Measurements from ENCODE around the gene COPB1. TPM values are rescaled to one million over a fixed set of nuclear protein-coding genes. Genes with fewer than 3 reads are reported as not detected.

Gene COPB1
- total RNA-seq, 1 experiment from 2014 or later: 120 TPM

DNA sequence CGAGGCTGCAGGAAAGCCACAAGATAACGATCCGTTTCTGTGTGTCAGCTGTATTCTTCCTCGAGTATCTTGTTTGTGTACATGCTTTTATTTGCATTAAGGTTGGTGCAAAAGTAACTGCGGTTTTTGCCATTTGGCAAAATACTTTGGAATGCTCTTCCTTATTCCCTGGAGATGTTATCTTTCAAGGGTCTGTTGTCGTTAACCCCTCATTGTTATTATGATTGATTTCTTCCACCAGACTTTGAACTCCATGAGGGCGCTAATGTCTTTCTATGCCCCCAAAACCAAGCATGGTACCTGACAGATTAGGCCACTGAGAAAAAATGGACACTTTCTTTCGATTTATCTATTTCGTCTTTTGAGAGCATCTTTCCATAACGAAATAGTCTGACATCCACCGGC lies 21.1 kb upstream of the COPB1 start:
- Histone ChIP-seq H3K4me2 (ENCODE audit: low read depth, low read length, poor library complexity, severe bottlenecking) (peak overlapping the region; percentile 100), H3K9ac (ENCODE audit: low read length) (peak overlapping the region; percentile 88), H3K27me3 (ENCODE audit: low read length) (no peaks in the 10 kb centered on the region), H3K27ac (ENCODE audit: low read length) (0 out of 2 replicates have a peak overlapping the region, but pooled peaks have one; percentile 41), H3K4me1 (ENCODE audit: low read length) (peaks cover 19% of the 10 kb centered on the region), H3K4me3 (ENCODE audit: low read length) (peak overlapping the region; percentile 95), H3K36me3 (ENCODE audit: insufficient read depth, low read length) (peaks cover 15% of the 10 kb centered on the region; the same call in 1 of the 2 replicates), H3K9me2 (replicated peaks; ENCODE audit: insufficient read depth, low read length) (no peaks in the 10 kb centered on the region), H2AFZ (ENCODE audit: low read length) (peak overlapping the region; percentile 100), H3K9me3 (ENCODE audit: low read length) (no peaks in the 10 kb centered on the region), H3K79me2 (ENCODE audit: low read length) (peaks cover 35% of the 10 kb centered on the region), H4K20me1 (ENCODE audit: insufficient read depth, low read depth, low read length) (peaks cover 12% of the 10 kb centered on the region; the same call in 1 of the 2 replicates)
- peak; percentile 42 for DNase-seq

DNA sequence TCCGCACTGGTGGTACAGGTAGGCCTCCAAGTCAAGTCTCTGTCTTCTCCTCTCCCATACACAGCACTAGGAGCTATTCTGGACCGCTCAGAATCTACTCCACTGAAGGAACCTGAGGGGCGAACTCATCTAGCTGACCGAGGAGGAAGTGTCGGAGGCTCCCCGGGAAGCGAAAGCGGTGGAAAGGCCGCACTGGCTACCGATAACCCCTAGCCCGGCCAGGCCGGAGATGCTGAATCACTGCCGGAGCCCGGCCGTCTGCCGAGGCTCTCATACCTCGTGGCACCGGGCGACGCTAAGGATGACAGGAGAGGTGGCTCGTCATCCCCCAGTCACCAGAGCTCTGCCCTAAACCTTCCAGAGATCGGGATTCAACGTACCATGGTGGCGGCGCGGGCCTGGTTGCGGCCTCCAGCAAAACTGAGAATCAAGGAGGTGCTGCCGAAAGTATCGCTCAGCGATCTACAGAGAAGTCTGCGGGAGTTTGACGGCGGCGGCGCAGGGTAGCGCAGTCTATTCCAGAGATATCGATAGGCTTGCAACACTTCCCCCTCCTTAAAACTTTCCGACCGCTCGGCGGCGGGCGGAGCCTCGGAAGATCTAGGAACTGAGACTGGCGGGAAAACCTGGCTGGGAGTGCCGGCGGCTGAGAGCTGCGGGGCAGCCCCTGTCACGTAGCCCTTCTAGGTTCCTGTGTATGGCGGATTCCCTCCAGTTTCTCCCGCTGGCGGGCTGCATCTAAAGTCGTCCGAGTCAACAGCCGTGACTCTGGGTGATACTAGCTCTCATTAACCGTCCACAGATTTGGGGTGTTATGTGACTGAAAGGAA lies 20.5 kb upstream of the COPB1 start, which contains the start of gene PSMA1:
Gene PSMA1, minus strand, starts transcription at position 470 of the 830 bp plus-strand sequence. Its CDS starts 87 bp downstream, at position 383.
- DNase-seq: peak; percentile 96
- Histone ChIP-seq H3K9me2 (replicated peaks; ENCODE audit: insufficient read depth, low read length) (no peaks in the 10 kb centered on the region), H3K4me1 (ENCODE audit: low read length) (peaks cover 19% of the 10 kb centered on the region), H3K27me3 (ENCODE audit: low read length) (no peaks in the 10 kb centered on the region), H3K79me2 (ENCODE audit: low read length) (peaks cover 35% of the 10 kb centered on the region), H3K4me3 (ENCODE audit: low read length) (peak within 1 kb of the TSS; percentile 95), H4K20me1 (ENCODE audit: insufficient read depth, low read depth, low read length) (peaks cover 12% of the 10 kb centered on the region; the same call in 1 of the 2 replicates), H3K27ac (ENCODE audit: low read length) (peak within 1 kb of the TSS; percentile 69), H2AFZ (ENCODE audit: low read length) (peak within 1 kb of the TSS; percentile 100), H3K36me3 (ENCODE audit: insufficient read depth, low read length) (peaks cover 15% of the 10 kb centered on the region; the same call in 1 of the 2 replicates), H3K9me3 (ENCODE audit: low read length) (no peaks in the 10 kb centered on the region), H3K9ac (ENCODE audit: low read length) (peak within 1 kb of the TSS; percentile 88), H3K4me2 (ENCODE audit: low read depth, low read length, poor library complexity, severe bottlenecking) (peak within 1 kb of the TSS; percentile 100)

DNA sequence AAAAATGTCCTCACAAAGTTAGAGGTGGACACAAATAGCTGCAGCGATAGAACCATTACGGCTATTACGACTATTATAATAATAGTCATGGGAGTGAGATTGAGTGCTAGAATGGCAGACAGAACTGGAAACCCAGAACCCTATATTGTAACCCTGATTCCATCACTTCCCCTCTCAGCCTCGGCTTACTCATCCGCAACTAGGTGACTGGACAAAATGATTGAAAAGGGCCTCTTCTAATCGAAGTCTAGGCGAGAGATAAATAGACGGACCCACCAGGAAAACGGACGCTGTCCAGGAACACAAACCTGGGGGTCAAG lies 19.9 kb upstream of the COPB1 start:
- Histone ChIP-seq H3K36me3 (ENCODE audit: insufficient read depth, low read length) (peaks cover 21% of the 10 kb centered on the region; the same call in 1 of the 2 replicates), H3K27ac (ENCODE audit: low read length) (peak overlapping the region; percentile 69), H3K27me3 (ENCODE audit: low read length) (no peaks in the 10 kb centered on the region), H3K4me3 (ENCODE audit: low read length) (peak overlapping the region; percentile 95), H3K9ac (ENCODE audit: low read length) (peak overlapping the region; percentile 88), H2AFZ (ENCODE audit: low read length) (peak overlapping the region; percentile 100; the same call in 1 of the 2 replicates), H3K9me2 (replicated peaks; ENCODE audit: insufficient read depth, low read length) (no peaks in the 10 kb centered on the region), H3K9me3 (ENCODE audit: low read length) (no peaks in the 10 kb centered on the region), H3K79me2 (ENCODE audit: low read length) (peaks cover 40% of the 10 kb centered on the region), H4K20me1 (ENCODE audit: insufficient read depth, low read depth, low read length) (peaks cover 12% of the 10 kb centered on the region; the same call in 1 of the 2 replicates), H3K4me1 (ENCODE audit: low read length) (peaks cover 19% of the 10 kb centered on the region), H3K4me2 (ENCODE audit: low read depth, low read length, poor library complexity, severe bottlenecking) (peak overlapping the region; percentile 100)
- no peak for DNase-seq

DNA sequence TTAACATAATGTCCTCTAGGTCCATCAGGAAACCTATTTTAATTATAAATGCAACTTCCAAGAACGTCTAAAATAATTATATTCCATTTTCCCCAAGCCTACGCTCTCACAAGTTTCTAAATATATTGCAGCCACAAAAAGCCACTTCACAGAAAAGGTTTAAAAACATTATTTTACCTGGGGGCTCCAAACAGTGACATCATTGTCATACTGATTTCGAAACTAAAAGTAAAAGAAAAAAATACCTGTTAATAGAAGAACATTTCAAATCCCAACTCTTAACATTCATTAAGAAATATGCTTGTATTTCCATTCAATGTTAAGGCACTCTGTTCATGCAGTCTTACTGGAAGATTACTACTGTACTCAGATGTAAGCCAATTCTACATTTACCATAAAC lies 19.2 kb upstream of the COPB1 start:
- Histone ChIP-seq H3K27ac (ENCODE audit: low read length) (no peak overlapping the region), H3K79me2 (ENCODE audit: low read length) (peaks cover 46% of the 10 kb centered on the region), H3K27me3 (ENCODE audit: low read length) (no peaks in the 10 kb centered on the region), H3K4me3 (ENCODE audit: low read length) (peak overlapping the region; percentile 95), H3K9ac (ENCODE audit: low read length) (peak overlapping the region; percentile 88), H4K20me1 (ENCODE audit: insufficient read depth, low read depth, low read length) (peaks cover 12% of the 10 kb centered on the region; the same call in 1 of the 2 replicates), H3K9me3 (ENCODE audit: low read length) (no peaks in the 10 kb centered on the region), H3K36me3 (ENCODE audit: insufficient read depth, low read length) (peaks cover 29% of the 10 kb centered on the region; the same call in 1 of the 2 replicates), H3K9me2 (replicated peaks; ENCODE audit: insufficient read depth, low read length) (no peaks in the 10 kb centered on the region), H3K4me1 (ENCODE audit: low read length) (peaks cover 19% of the 10 kb centered on the region), H2AFZ (ENCODE audit: low read length) (no peak overlapping the region), H3K4me2 (ENCODE audit: low read depth, low read length, poor library complexity, severe bottlenecking) (peak overlapping the region; percentile 100)
- no peak for DNase-seq

DNA sequence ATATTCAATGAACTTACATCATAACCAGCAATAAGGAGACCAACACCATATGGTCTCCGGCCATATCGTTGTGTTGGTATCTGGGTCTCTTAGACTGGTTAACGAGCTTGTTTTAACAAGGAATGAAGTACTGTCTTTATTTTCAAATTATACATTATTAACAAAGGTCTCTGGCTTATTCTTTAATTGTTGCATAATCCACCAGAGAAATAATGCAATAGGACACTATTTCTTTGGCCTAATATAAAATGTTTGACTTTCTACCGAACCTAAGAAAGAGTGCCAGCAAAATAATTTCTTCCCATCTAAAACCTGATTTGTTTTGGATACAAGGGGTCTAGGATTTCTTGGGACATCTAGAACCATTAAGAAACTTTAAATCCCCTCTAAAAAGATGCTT lies 14.2 kb upstream of the COPB1 start:
- H4K20me1 ChIP-seq (ENCODE audit: insufficient read depth, low read depth, low read length): 0 out of 2 replicates have a peak, but pooled peaks cover 4% of the 10 kb centered on the region
- no peak overlapping the region for H3K4me3 ChIP-seq (ENCODE audit: low read length)
- no peaks in the 10 kb centered on the region for H3K9me3 ChIP-seq (ENCODE audit: low read length)
- no peak overlapping the region for H3K27ac ChIP-seq (ENCODE audit: low read length)
- no peak overlapping the region for H3K4me2 ChIP-seq (ENCODE audit: low read depth, low read length, poor library complexity, severe bottlenecking)
- peaks cover 48% of the 10 kb centered on the region for H3K79me2 ChIP-seq (ENCODE audit: low read length)
- peaks cover 67% of the 10 kb centered on the region for H3K36me3 ChIP-seq (ENCODE audit: insufficient read depth, low read length)
- H3K4me1 ChIP-seq (ENCODE audit: low read length): peaks cover 8% of the 10 kb centered on the region
- H2AFZ ChIP-seq (ENCODE audit: low read length): no peak overlapping the region
- no peak for DNase-seq
- H3K9me2 ChIP-seq (replicated peaks; ENCODE audit: insufficient read depth, low read length): no peaks in the 10 kb centered on the region
- H3K27me3 ChIP-seq (ENCODE audit: low read length): no peaks in the 10 kb centered on the region
- H3K9ac ChIP-seq (ENCODE audit: low read length): no peak overlapping the region

DNA sequence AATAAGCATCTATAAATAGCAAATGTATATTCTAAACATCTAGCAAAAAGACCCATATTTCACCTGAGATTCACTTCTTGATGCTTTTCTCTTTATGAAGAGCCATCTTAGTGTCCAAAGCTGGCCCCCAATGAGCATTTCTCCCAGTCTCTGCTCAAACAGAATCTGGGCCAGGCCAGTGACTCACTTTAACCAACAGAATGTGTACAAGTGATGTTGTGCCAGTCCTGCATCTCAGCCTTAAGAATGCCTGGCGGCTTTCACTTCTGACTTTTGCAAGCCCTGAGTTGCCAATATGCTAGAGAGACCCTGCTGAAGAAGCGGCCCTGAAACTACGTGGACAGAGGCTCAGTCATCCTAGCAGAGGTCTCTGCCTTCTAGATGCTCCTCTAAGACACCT lies 6.9 kb upstream of the COPB1 start:
- DNase-seq: no peak
- no peak overlapping the region for H3K4me3 ChIP-seq (ENCODE audit: low read length)
- no peaks in the 10 kb centered on the region for H3K9me3 ChIP-seq (ENCODE audit: low read length)
- no peak overlapping the region for H2AFZ ChIP-seq (ENCODE audit: low read length)
- H3K27ac ChIP-seq (ENCODE audit: low read length): no peak overlapping the region
- peaks cover 15% of the 10 kb centered on the region for H3K4me1 ChIP-seq (ENCODE audit: low read length)
- no peaks in the 10 kb centered on the region for H3K27me3 ChIP-seq (ENCODE audit: low read length)
- no peaks in the 10 kb centered on the region for H3K9me2 ChIP-seq (replicated peaks; ENCODE audit: insufficient read depth, low read length)
- H3K79me2 ChIP-seq (ENCODE audit: low read length): 0 out of 2 replicates have a peak, but pooled peaks cover 1% of the 10 kb centered on the region
- H3K4me2 ChIP-seq (ENCODE audit: low read depth, low read length, poor library complexity, severe bottlenecking): no peak overlapping the region
- H3K9ac ChIP-seq (ENCODE audit: low read length): no peak overlapping the region
- H4K20me1 ChIP-seq (ENCODE audit: insufficient read depth, low read depth, low read length): no peaks in the 10 kb centered on the region
- H3K36me3 ChIP-seq (ENCODE audit: insufficient read depth, low read length): peaks cover 63% of the 10 kb centered on the region

DNA sequence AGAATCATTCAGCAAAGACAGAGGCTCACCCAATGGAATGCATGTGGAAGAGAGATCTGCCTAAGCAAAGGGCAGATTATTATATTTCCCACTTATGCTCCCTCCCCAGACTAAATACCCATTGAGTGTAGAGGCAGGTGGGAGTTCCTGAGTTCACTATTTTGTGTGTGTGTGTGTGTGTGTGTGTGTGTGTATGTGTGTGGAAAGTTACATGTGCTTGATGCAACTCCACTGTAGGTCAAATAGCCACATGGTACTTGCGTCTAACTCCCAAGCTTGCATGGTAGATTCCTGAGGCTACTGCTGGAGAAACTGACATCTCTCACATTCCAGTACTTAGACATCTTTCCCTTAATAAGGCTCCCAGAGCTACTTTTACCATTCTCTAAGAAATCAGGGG lies 3.4 kb upstream of the COPB1 start:
- Histone ChIP-seq H3K9me3 (ENCODE audit: low read length) (no peaks in the 10 kb centered on the region), H3K4me3 (ENCODE audit: low read length) (no peak overlapping the region), H2AFZ (ENCODE audit: low read length) (no peak overlapping the region), H3K4me2 (ENCODE audit: low read depth, low read length, poor library complexity, severe bottlenecking) (no peak overlapping the region), H3K27me3 (ENCODE audit: low read length) (no peaks in the 10 kb centered on the region), H3K9ac (ENCODE audit: low read length) (no peak overlapping the region), H3K79me2 (ENCODE audit: low read length) (peaks cover 14% of the 10 kb centered on the region), H3K4me1 (ENCODE audit: low read length) (peaks cover 42% of the 10 kb centered on the region), H3K9me2 (replicated peaks; ENCODE audit: insufficient read depth, low read length) (no peaks in the 10 kb centered on the region), H4K20me1 (ENCODE audit: insufficient read depth, low read depth, low read length) (peaks cover 6% of the 10 kb centered on the region; the same call in 1 of the 2 replicates), H3K27ac (ENCODE audit: low read length) (no peak overlapping the region), H3K36me3 (ENCODE audit: insufficient read depth, low read length) (peaks cover 39% of the 10 kb centered on the region)
- DNase-seq: peak; percentile 36

DNA sequence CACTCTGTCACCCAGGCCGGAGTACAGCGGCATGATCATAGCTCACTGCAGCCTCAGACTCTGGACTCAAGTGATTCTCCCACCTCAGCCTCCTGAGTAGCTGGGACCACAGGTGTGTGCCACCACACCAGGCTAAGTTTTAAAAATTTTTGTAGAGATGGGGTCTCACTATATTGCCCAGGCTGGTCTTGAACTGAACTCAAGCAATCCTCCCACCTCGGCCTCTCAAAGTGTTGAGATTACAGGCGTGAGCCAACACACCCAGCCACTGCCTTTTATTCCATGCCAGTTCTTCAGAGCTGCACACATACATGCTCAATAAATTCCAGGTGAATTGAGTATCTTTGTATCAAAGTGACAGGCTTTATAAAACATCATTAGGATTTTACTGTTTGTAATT lies 2.4 kb upstream of the COPB1 start:
- Histone ChIP-seq H3K4me3 (ENCODE audit: low read length) (no peak overlapping the region), H3K36me3 (ENCODE audit: insufficient read depth, low read length) (peaks cover 41% of the 10 kb centered on the region), H3K9me3 (ENCODE audit: low read length) (no peaks in the 10 kb centered on the region), H3K27me3 (ENCODE audit: low read length) (no peaks in the 10 kb centered on the region), H3K9ac (ENCODE audit: low read length) (no peak overlapping the region), H2AFZ (ENCODE audit: low read length) (no peak overlapping the region), H3K4me2 (ENCODE audit: low read depth, low read length, poor library complexity, severe bottlenecking) (no peak overlapping the region), H3K27ac (ENCODE audit: low read length) (peak overlapping the region; percentile 69), H3K79me2 (ENCODE audit: low read length) (peaks cover 23% of the 10 kb centered on the region), H3K9me2 (replicated peaks; ENCODE audit: insufficient read depth, low read length) (no peaks in the 10 kb centered on the region), H4K20me1 (ENCODE audit: insufficient read depth, low read depth, low read length) (peaks cover 6% of the 10 kb centered on the region; the same call in 1 of the 2 replicates), H3K4me1 (ENCODE audit: low read length) (peaks cover 42% of the 10 kb centered on the region)
- no peak for DNase-seq

All from Karpas-422 (cell line).